HG03103 (cell line): ENCODE measurements around the gene SH2B2.
"Not testable (repeated sequence)": the region's sequence is repeated elsewhere in the genome, so short reads cannot be mapped to it uniquely, and the experiment has no call there.

Experiments used
- ATAC-seq: cut with Tn5 transposase; IDR thresholded peaks from one replicate; pipeline ENCODE4 v1.9.1; 2021; ENCODE audit warnings: low read depth; ENCODE audit not compliant: unreplicated experiment

SH2B2 gene

GRCh38 chr7:102303669-102304422, 17.2 kb downstream of the SH2B2 start:
- no peak for ATAC-seq

GRCh38 chr7:102304668-102305067, 18.0 kb downstream of the SH2B2 start:
- ATAC-seq = no peak

DNA sequence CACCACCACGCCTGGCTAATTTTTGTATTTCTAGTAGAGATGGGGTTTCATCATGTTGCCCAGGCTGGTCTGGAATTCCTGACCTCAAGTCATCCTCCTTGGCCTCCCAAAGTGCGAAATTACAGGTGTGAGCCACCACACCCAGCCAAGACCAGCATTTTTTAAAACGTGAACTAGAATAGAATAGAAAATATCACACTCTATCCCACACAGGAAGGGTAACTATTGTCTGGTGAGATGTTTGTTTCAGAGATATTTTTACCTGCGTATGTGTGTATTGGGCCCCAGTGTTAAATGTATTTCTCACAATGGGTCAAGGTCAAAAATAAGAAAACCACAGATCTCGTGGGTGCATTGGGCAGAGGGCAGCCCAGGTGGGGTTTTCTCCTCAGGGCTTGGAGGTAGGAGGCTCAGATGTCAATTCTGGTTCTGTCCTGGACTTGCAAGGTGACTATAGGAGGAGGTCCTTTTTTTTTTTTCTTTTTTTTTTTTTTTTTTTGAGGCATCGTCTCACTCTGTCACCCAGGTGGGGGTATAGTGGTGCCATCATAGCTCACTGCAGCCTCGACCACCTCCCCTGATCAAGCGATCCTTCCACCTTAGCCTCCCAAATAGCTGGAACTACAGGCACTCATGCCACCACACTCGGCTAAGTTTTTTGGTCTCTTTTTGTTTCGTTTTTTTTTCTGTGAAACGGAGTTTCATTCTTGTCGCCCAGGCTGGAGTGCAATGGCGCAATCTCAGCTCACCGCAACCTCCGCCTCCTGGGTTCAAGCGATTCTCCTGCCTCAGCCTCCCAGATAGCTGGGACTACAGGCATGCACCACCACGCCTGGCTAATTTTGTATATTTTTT, 19.0 kb downstream of the SH2B2 start:
- ATAC-seq = peak; percentile 33

DNA sequence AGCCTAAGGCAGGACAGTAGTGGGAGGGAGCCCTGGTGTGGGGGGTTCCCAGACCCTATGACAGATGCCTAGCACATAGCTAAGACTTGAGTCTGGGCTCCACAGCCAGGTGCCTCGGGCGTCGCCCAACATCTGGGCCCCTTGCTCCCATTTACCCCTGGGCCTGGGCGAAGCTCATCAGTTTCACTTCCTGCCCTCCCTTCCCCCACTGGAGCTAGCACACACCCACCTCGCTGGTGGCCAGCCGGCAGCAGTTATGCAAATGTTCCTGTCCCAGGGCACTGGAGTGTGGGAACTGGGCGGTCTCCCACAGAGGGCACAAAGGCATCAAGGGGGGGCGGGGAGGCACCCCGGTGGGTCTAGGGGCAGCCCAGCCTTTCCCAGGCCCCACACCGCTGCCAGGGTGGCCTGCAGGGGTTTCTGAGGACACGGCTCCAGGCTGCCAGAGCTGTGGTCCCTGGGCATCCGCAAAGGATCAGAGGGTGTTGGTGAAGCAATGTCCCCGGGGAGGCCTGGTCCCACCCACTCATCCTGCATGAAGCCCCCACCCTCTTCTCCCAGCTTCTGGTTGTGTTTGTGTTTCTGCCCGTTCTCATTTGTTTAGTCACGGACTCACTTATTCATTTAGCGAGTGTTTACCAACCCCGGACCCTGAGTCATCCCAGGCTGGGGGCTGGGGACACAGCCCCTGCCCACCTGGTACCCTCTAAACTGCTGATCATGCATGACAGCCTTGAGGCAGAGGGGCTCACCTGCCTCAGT, 20.4 kb downstream of the SH2B2 start:
- ATAC-seq = peak; percentile 70

- no peak for ATAC-seq
These were observed 23.7 kb downstream of the SH2B2 start for GRCh38 chr7:102310414-102310815.

DNA sequence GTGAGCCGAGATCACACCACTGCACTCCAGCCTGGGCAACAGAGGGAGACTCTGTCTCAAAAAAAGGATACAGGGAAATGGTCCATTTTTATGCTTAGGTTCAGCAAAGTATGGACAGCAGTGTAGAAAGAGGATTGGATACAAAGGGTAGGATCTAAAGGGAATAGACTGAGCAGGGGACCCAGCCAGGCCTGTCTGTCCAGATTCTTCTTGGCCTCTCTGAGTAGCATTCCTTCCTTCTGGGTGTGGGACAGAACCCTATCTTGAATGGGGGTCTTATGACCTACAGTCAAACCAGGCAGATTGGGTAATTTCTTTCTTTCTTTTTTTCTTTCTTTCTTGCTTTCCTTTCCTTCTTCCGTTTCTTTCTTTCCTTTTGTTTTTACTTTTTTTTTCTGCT, 25.6 kb downstream of the SH2B2 start:
- ATAC-seq = no peak

DNA sequence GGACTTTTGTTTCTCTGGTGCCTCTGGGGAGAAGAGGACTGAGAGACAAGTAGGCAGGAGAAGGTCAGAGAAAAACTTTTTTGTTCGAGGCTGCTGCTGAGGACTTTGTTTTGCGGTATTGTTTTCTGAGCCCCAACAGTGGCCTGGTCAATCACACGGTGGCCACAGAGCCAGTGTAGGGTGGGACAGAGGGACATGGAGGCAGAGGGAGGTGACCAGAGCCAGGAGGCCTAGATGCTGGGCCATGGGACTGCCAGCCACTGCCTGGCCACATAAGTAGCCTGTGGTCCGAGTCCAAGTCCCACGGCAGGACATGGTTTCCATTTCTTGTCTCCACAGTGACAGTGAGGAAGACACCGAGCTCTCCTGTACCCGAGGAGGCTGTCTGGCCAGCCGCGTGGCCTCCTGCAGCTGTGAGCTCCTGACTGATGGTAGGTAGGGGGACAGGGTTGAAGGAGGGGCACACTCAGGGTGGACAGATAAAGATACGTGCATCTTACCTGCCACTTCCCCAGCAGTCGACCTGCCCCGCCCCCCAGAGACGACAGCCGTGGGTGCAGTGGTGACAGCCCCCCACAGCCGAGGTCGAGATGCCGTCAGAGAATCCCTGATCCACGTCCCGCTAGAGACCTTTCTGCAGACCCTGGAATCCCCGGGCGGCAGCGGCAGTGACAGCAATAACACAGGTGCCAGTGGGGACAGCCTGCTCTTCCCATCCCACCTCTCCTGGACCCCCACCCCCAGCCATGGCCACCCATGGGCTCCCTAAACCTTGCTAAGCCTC, 27.5 kb downstream of the SH2B2 start:
- no peak for ATAC-seq

DNA sequence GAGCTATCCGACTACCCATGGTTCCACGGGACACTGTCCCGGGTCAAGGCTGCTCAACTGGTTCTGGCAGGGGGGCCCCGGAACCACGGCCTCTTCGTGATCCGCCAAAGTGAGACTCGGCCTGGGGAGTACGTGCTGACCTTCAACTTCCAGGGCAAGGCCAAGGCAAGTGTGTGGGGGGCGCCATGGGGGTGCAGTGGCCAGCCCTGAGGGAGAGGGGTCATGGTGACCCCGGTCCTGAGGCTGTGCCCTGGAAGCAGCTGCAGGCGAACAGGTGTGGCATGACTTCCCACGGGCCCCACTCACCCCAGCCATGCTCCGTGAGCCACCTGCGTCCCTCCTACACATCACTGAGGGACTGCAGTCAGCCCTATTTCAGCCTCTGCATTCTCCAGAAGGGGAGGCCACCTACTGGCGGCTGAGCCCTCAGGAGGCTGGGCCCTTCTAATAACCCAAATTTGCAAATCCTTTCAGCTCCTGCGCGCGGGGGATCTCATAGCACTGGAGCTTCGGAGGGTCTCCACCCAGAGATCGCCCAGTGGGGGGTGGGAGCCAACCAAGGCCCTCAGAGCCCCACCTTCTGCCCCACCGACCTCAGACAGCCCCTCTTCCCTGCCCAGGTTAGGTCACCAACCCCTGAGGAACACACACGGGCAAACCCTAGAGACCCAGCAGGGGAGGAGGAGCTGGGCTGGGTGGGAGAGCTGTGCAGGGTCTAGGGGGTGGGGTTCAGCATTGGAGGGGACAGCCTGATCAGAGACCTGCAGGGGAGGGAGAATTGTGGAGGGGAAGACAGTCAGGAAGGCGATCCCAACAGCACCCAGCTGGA, 30.8 kb downstream of the SH2B2 start:
- ATAC-seq = no peak

GRCh38 chr7:102318482-102318971, 31.9 kb downstream of the SH2B2 start:
- no peak for ATAC-seq

DNA sequence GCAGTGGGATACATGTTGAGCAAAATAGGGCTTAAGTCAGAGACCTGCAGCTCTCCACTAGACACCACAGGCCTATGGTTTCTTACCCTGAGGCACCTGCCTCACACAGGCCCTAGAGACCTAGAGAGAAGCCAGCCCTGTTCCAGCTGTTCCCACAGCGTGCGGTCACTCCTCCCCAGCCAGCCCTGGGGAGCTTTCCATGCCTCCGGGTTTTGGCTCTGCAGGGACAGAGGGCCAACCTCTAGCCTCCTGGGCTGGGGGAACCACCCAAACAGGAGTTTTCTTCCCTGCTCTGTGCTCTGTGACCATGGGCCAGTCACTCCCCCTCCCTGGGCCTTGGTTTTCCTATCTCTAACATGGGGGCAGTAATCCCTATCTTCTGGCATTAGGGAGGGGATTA, 33.0 kb downstream of the SH2B2 start:
- ATAC-seq = no peak

DNA sequence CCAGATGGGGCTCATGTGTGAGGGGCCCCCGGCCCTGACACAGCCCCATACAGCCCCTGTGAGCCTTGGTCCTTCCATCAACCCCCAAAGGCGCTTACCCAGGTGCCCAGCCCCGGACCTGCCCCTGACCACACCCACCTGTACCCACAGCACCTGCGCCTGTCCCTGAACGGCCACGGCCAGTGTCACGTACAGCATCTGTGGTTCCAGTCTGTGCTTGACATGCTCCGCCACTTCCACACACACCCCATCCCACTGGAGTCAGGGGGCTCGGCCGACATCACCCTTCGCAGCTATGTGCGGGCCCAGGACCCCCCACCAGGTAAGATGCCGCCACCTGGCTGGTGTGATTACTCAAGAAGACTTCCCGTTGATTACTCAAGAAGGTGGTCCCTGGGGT, 33.5 kb downstream of the SH2B2 start:
- ATAC-seq = no peak

DNA sequence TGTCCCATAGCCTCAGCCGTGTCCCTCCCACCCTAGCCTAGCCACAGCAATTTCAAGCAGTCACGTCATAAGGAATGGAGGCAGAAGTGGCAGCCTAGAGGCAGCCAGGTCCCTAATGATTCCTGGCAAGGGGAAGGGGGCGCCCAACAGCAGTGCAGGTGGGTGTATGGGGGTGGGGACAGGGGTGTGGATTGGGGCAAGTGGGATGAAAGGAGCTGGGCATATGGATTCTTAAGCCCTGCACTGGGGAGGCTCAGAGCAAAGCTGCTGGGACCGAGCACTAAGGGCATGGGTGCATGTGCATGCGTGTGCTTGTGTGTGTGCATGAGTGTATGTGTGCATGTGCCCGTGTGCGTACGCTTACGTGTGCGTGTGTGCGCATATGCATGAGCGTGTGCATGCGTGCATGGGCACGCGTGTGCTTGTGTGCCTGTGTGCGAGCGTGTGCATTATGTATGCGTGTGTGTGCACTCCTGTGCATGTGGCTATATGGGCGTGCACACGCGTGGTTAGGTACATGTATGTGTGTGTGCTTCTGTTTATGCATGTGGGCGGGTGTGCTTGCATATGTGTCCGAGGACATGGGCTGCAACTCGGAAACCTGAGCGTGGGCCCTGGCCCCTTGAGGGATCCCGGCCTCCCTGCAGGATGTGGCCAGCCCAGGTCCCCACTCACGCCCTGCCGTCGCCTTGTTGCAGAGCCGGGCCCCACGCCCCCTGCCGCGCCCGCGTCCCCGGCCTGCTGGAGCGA, 34.1 kb downstream of the SH2B2 start:
- ATAC-seq = no peak

- ATAC-seq = no peak
These were observed 34.9 kb downstream of the SH2B2 start for GRCh38 chr7:102321351-102322201.

GRCh38 chr7:102322202-102322715, 35.6 kb downstream of the SH2B2 start:
- no peak for ATAC-seq

DNA sequence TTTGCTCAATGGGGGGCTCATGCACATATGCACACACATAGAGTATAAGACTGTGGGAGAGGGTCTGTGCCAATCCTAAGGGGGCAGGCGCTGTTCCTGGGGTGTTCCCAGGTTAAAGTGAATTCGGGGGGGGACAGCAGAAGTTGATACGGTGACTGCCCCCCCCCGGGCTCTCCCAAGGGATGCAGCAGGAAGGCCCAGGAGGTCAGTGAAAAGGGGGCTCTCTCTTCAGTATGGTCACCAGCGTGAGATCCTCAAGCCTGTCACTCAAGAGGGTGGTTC, 37.2 kb downstream of the SH2B2 start:
- no peak for ATAC-seq

- ATAC-seq = not testable (repeated sequence)
These were observed 38.4 kb downstream of the SH2B2 start for GRCh38 chr7:102325106-102325505.

DNA sequence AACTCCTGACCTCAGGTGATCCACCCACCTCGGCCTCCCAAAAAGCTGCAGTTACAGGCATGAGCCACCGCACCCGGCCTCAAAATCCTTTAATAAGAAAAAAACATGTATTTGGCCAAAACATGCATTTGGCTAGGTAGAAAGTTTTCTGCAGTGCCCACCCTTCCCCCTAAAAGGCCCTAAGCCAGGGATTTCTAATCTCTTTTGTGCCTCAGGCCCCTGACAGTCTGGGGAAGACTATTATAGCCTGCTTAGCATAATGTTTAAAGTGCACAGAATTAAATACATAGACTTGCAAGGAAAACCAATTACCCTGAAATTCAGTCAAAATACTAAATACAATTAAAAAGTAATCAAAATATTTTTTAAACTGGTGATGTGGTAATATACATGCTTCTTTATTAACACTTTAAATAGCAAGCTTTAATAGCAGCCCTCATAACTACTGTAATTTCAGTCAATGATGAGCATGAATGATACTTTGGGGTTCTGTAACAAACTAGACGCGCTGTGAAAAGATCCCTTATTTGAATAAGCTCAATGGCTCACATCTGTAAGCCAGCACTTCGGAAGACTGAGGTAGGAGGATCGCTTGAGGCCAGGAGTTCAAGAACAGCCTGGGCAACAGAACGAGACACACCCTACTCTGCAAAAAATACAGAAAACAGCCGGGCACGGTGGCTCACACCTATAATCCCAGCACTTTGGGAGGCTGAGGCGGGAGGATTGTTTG, 39.7 kb downstream of the SH2B2 start:
- no peak for ATAC-seq
